ENCODE results near the gene SLC22A23. TPM values are rescaled to one million over a fixed set of nuclear protein-coding genes. Genes with fewer than 3 reads are reported as not detected.

Gene SLC22A23
- total RNA-seq, 1 donor from 2014 or later, result 3.6 TPM

- no peak for TF ChIP-seq CTCF (IDR thresholded peaks at IDR 0.05; ENCODE audit: insufficient read depth, low read length, poor library complexity, severe bottlenecking)
- Histone ChIP-seq H3K36me3 (ENCODE audit: control insufficient read depth, insufficient read depth, low read length) (no peaks in the 10 kb centered on the region), H3K27me3 (ENCODE audit: control insufficient read depth, insufficient read depth, low read length) (no peaks in the 10 kb centered on the region), H3K4me3 (ENCODE audit: low read depth, low read length) (no peak overlapping the region)
- DNase-seq (ENCODE audit: low read depth), result no peak
Observed at GRCh38 chr6:3322366-3322890, 134.4 kb downstream of the SLC22A23 start.

GRCh38 chr6:3321875-3322274 is 135.0 kb downstream of the SLC22A23 start:
- Histone ChIP-seq H3K36me3 (ENCODE audit: control insufficient read depth, insufficient read depth, low read length) (no peaks in the 10 kb centered on the region), H3K27me3 (ENCODE audit: control insufficient read depth, insufficient read depth, low read length) (no peaks in the 10 kb centered on the region), H3K4me3 (ENCODE audit: low read depth, low read length) (no peak overlapping the region)
- TF ChIP-seq CTCF (IDR thresholded peaks at IDR 0.05; ENCODE audit: insufficient read depth, low read length, poor library complexity, severe bottlenecking), result no peak
- DNase-seq (ENCODE audit: low read depth), result no peak

- no peaks in the 10 kb centered on the region for H3K27me3 ChIP-seq (ENCODE audit: control insufficient read depth, insufficient read depth, low read length)
- no peaks in the 10 kb centered on the region for H3K36me3 ChIP-seq (ENCODE audit: control insufficient read depth, insufficient read depth, low read length)
- H3K4me3 ChIP-seq (ENCODE audit: low read depth, low read length), result no peak overlapping the region
- TF ChIP-seq CTCF (IDR thresholded peaks at IDR 0.05; ENCODE audit: insufficient read depth, low read length, poor library complexity, severe bottlenecking), result no peak
- DNase-seq (ENCODE audit: low read depth), result no peak
Observed at GRCh38 chr6:3321042-3321441, 135.8 kb downstream of the SLC22A23 start.

- Histone ChIP-seq H3K4me3 (ENCODE audit: low read depth, low read length) (no peak overlapping the region), H3K36me3 (ENCODE audit: control insufficient read depth, insufficient read depth, low read length) (no peaks in the 10 kb centered on the region), H3K27me3 (ENCODE audit: control insufficient read depth, insufficient read depth, low read length) (no peaks in the 10 kb centered on the region)
- no peak for DNase-seq (ENCODE audit: low read depth)
- no peak for TF ChIP-seq CTCF (IDR thresholded peaks at IDR 0.05; ENCODE audit: insufficient read depth, low read length, poor library complexity, severe bottlenecking)
Observed at GRCh38 chr6:3320238-3320811, 136.5 kb downstream of the SLC22A23 start.

- Histone ChIP-seq H3K27me3 (ENCODE audit: control insufficient read depth, insufficient read depth, low read length) (no peaks in the 10 kb centered on the region), H3K4me3 (ENCODE audit: low read depth, low read length) (no peak overlapping the region), H3K36me3 (ENCODE audit: control insufficient read depth, insufficient read depth, low read length) (no peaks in the 10 kb centered on the region)
- TF ChIP-seq CTCF (IDR thresholded peaks at IDR 0.05; ENCODE audit: insufficient read depth, low read length, poor library complexity, severe bottlenecking), result no peak
- no peak for DNase-seq (ENCODE audit: low read depth)
Observed at GRCh38 chr6:3319610-3320200, 137.1 kb downstream of the SLC22A23 start.
